ENCODE results near the gene PHF19. TPM values are rescaled to one million over a fixed set of nuclear protein-coding genes. Genes with fewer than 3 reads are reported as not detected.

Gene PHF19
- total and polyA plus RNA-seq, 2 of the 8 experiments (the other 6 are each of a cell fraction or from before 2014, with no cell fraction given), result 28.2 to 31.8 TPM

GRCh38 chr9:120868339-120868675, 8.7 kb downstream of the PHF19 start:
- H3K18ac ChIP-seq (ENCODE audit: extremely low read depth, low read length), result 0 out of 2 replicates have a peak overlapping the region, but pooled peaks have one; percentile 55
- H3K23me2 ChIP-seq (ENCODE audit: low read depth, low read length), result 0 out of 2 replicates have a peak, but pooled peaks cover 1% of the 10 kb centered on the region
- POLR2A ChIA-PET (ENCODE audit: partially characterized antibody), result interaction anchor here (1.6 to 8.4 kb wide), 2 partner anchors 13 to 75 kb away, joined by 5 to 61 read pairs; partner anchors contain the start of gene FBXW2
- H3K4me2 ChIP-seq (ENCODE audit: insufficient read depth in 1 of 2, low read depth in 2 of 2, low read length in 2 of 2), result peak overlapping the region; percentile 3 to 66; a peak in 3 of 4 replicates
- no peak overlapping the region for H3K23ac ChIP-seq (ENCODE audit: insufficient read length)
- 0 out of 2 replicates have a peak overlapping the region, but pooled peaks have one; percentile 69 for H2AFZ ChIP-seq (ENCODE audit: low read length)
- no peak overlapping the region for H4K91ac ChIP-seq (replicated peaks; ENCODE audit: insufficient read length, low read length)
- H4K20me1 ChIP-seq (replicated peaks in 1 of 2; ENCODE audit: control insufficient read depth in 1 of 2, insufficient read depth in 2 of 2, low read length in 2 of 2), result no peaks in the 10 kb centered on the region
- no peak overlapping the region for H3K14ac ChIP-seq (ENCODE audit: insufficient read length)
- peaks cover 6 to 25% (median 13%) of the 10 kb centered on the region in 4 experiments for H3K4me1 ChIP-seq (replicated peaks in 1 of 4; ENCODE audit: control insufficient read depth in 3 of 4, insufficient read depth in 4 of 4, low read length in 3 of 4)
- H3K79me1 ChIP-seq (ENCODE audit: low read depth, low read length), result no peaks in the 10 kb centered on the region
- FAIRE-seq, result no peak
- no peak overlapping the region for H2AK5ac ChIP-seq (ENCODE audit: low read depth, low read length)
- H3K9me3 ChIP-seq (ENCODE audit: insufficient read depth in 2 of 2, low read depth in 1 of 2, low read length in 1 of 2), result no peaks in the 10 kb centered on the region
- H3K4me3 ChIP-seq (ENCODE audit: extremely low read depth in 1 of 4, insufficient read depth in 2 of 4, low read depth in 3 of 4, low read length in 4 of 4), result peak overlapping the region in 3 of 4 experiments; percentile 6 to 51 (median 19); a peak in 5 of 8 replicates
- H3K4ac ChIP-seq (replicated peaks; ENCODE audit: insufficient read length, low read depth, low read length), result no peak overlapping the region
- no peak overlapping the region for H4K5ac ChIP-seq (ENCODE audit: insufficient read length, low read depth, low read length)
- H3K27me3 ChIP-seq (replicated peaks in 1 of 4; ENCODE audit: control insufficient read depth in 3 of 4, extremely low read depth in 1 of 4, insufficient read depth in 3 of 4, low read length in 3 of 4), result no peaks in the 10 kb centered on the region; a peak in 2 of 7 replicates
- H3K56ac ChIP-seq (replicated peaks; ENCODE audit: insufficient read length, low read depth, low read length), result no peak overlapping the region
- DNase-seq (ENCODE audit: low read depth in 1 of 2, low spot score in 2 of 2), result no peak
- peak overlapping the region; percentile 32; the same call in 1 of the 2 replicates for H3K27ac ChIP-seq (ENCODE audit: low read depth, low read length)
- no peak overlapping the region for H2BK15ac ChIP-seq (ENCODE audit: low read length)
- no peak overlapping the region for H4K8ac ChIP-seq (ENCODE audit: extremely low read depth, insufficient read depth, low read length)
- no peak overlapping the region for H3K9ac ChIP-seq (replicated peaks in 1 of 4; ENCODE audit: extremely low read depth in 1 of 4, low read depth in 3 of 4, low read length in 3 of 4)
- no peak overlapping the region for H2BK5ac ChIP-seq (ENCODE audit: low read depth, low read length)
- 34% methylated on average over 6 of the region's 11 CpGs; no CpG with 5 or more reads in 1 of the 2 experiments for WGBS, 2 experiments (ENCODE audit: extremely low coverage in 1 of 2, insufficient coverage in 1 of 2, insufficient read length in 1 of 2, insufficient replicate concordance in 2 of 2, low coverage in 1 of 2, low lambda C conversion rate in 2 of 2, missing lambda C conversion rate in 1 of 2)
- H2BK12ac ChIP-seq (ENCODE audit: low read depth, low read length), result no peak overlapping the region; the same call in 1 of the 2 replicates
- no peaks in the 10 kb centered on the region; a peak in 3 of 8 replicates for H3K36me3 ChIP-seq (ENCODE audit: control insufficient read depth in 2 of 4, insufficient read depth in 4 of 4, low read length in 3 of 4)
- H2BK20ac ChIP-seq (ENCODE audit: low read length), result no peak overlapping the region
- H3K79me2 ChIP-seq (ENCODE audit: control insufficient read depth in 1 of 2, insufficient read depth in 2 of 2, low read length in 2 of 2), result no peaks in the 10 kb centered on the region
- CTCF ChIA-PET (ENCODE audit: partially characterized antibody), result interaction anchor here (0.7 to 10.5 kb wide), 13 partner anchors 8 to 257 kb away, joined by 3 to 108 read pairs (median 3); no protein-coding TSS in a partner anchor
- no peak overlapping the region for H2BK120ac ChIP-seq (replicated peaks; ENCODE audit: low read depth, low read length)
- TF ChIP-seq E2F6 (IDR thresholded peaks at IDR 0.05) (peak; percentile 91), GTF2F1 (IDR thresholded peaks at IDR 0.05; ENCODE audit: borderline replicate concordance, low read depth, low read length) (no peak), HDAC2 (IDR thresholded peaks at IDR 0.05; ENCODE audit: borderline replicate concordance in 1 of 2, low read depth in 2 of 2, low read length in 2 of 2) (no peak), POLR2AphosphoS5 (IDR thresholded peaks at IDR 0.05; ENCODE audit: low read depth, low read length) (peak; percentile 47; the same call in 1 of the 2 replicates), RNF2 (IDR thresholded peaks at IDR 0.05; ENCODE audit: borderline replicate concordance, low read depth, low read length, missing control alignments, poor library complexity, severe bottlenecking) (no peak), TEAD4 (IDR thresholded peaks at IDR 0.05; ENCODE audit: low read depth, low read length) (0 out of 2 replicates have a peak, but pooled peaks have one; percentile 18), MAX (IDR thresholded peaks at IDR 0.05) (peak; percentile 96), KDM1A (IDR thresholded peaks at IDR 0.05; ENCODE audit: borderline replicate concordance, low read length) (no peak; the same call in 1 of the 2 replicates), POLR2A (IDR thresholded peaks at IDR 0.05; ENCODE audit: control extremely low read depth in 1 of 2, low read depth in 2 of 2, low read length in 2 of 2) (peak in 1 of 2 experiments; percentile 58; a peak in 1 of 3 replicates), SP1 (IDR thresholded peaks at IDR 0.05; ENCODE audit: low read depth, low read length) (0 out of 2 replicates have a peak, but pooled peaks have one; percentile 43), NANOG (IDR thresholded peaks at IDR 0.05; ENCODE audit: insufficient read depth, low read depth, low read length, poor library complexity, severe bottlenecking) (no peak), CEBPB (IDR thresholded peaks at IDR 0.05; ENCODE audit: low read depth, low read length) (peak; percentile 46; the same call in 1 of the 2 replicates)
